Transverse colon (tissue), 4 donors: ENCODE data around the gene BGN. TPM values are rescaled to one million over a fixed set of nuclear protein-coding genes. Genes with fewer than 3 reads are reported as not detected.

ENCODE experiments used
- total RNA-seq, 4 donors: library from RNA; depleted of rRNA; stranded (reverse); fragments of >200 nt; gene quantifications; one replicate each; pipeline ENCODE4 v1.1.0, GENCODE V29; 2016

The BGN gene
- total RNA-seq, 4 donors from 2014 or later, result 3.8 to 67.1 (median 10.5) TPM

Other genes with a start within 250 kb of the BGN start
- not detected for gene PNMA6F, start 173.2 kb upstream of the BGN start, total RNA-seq
- gene ZNF275, start 160.8 kb upstream of the BGN start, total RNA-seq, result 1 to 10 TPM; 5.6 to 8.8 (median 7.1) TPM
- gene PNMA6E, start 93.6 kb upstream of the BGN start, total RNA-seq, result not detected
- gene ZFP92, start 83.5 kb upstream of the BGN start, total RNA-seq, result 1 to 10 TPM in 2 of 4 donors, under 1 TPM in 2; 0.27 to 3.0 (median 1.3) TPM
- gene TREX2, start 48.9 kb upstream of the BGN start, total RNA-seq, result 1 to 10 TPM in 2 of 4 donors, under 1 TPM in 1, not detected in 1; 0.55 to 2.0 (median 1.4) TPM
- 10 to 100 TPM in 3 of 4 donors, 1 to 10 TPM in 1; 7.0 to 34.8 (median 12.4) TPM for gene HAUS7, start 24.4 kb upstream of the BGN start, total RNA-seq
- gene ATP2B3, start 22.7 kb downstream of the BGN start, total RNA-seq, result not detected
- 10 to 100 TPM in 3 of 4 donors, 1 to 10 TPM in 1; 5.2 to 32.5 (median 26.8) TPM for gene CCNQ, start 104.2 kb downstream of the BGN start, total RNA-seq
- not detected for gene DUSP9, start 152.2 kb downstream of the BGN start, total RNA-seq
- 10 to 100 TPM in 1 of 4 donors, 1 to 10 TPM in 2, not detected in 1; 6.5 to 74.4 (median 7.9) TPM for gene PNCK, start 178.8 kb downstream of the BGN start, total RNA-seq
- 100 to 1,000 TPM in 3 of 4 donors, 10 to 100 TPM in 1; 61.1 to 332 (median 197) TPM for gene SLC6A8, start 192.9 kb downstream of the BGN start, total RNA-seq
- gene BCAP31, start 229.4 kb downstream of the BGN start, total RNA-seq, result 100 to 1,000 TPM in 2 of 4 donors, 10 to 100 TPM in 2; 37.6 to 113 (median 74.4) TPM
- 10 to 100 TPM in 3 of 4 donors, 1 to 10 TPM in 1; 7.0 to 50.5 (median 18.1) TPM for gene ABCD1, start 229.9 kb downstream of the BGN start, total RNA-seq